ENCODE measurements around the gene CHAF1A.

CHAF1A gene

DNA sequence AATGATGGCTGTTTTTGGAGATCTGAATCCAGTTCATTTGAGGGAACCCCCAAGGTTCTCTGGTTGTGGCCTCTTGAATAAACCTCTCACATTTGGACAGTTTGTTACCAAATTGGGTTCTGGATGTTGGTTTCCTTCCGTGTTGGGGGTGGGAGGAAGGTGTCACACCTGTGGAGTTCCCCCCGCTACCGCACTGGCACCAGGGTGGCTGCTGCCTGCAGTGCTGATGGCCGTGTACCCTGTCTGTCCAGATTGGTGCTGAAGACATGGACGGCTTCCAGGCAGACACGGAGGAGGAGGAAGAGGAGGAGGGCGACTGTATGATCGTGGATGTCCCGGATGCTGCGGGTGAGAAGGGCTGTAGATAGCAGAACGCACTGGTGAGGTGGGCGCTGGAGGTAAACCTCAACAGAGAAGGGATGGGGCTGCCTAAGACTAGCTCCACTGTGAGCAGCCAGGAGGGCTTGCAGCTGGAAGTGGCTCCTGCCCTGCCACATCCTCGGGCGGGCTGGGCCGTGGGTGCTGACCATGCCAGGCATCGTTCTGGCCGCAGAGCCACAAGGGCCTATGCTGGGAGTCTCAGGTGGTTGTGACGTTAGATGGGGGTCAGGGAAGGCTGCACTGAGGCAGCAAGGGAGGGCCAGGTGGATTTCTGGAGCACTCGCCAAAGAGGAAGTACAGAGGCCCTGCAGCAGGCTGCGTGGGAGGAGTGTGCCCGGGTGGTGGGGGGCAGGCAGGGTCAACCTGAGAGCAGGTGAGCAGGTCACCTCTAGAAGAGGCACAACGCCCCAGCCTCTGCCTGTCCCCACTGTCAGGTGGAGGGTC, 39.8 kb downstream of the CHAF1A start:
- DNase-seq = no peak

DNA sequence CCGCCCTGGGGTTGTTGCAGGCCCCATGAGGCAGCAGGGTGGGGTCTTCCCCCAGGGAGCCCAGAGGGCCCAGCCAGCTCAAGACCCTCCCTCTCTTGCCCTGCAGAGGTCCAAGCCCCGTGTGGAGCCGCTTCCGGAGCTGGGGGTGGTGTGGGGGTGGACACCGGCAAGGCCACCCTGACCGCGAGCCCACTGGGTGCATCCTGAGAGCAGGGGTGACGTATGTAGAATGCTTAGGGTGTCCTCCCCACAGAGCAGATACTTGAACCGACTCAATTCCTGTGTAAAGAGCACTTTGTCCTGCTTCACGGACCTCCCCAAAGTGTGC, 40.3 kb downstream of the CHAF1A start:
- DNase-seq = no peak

DNA sequence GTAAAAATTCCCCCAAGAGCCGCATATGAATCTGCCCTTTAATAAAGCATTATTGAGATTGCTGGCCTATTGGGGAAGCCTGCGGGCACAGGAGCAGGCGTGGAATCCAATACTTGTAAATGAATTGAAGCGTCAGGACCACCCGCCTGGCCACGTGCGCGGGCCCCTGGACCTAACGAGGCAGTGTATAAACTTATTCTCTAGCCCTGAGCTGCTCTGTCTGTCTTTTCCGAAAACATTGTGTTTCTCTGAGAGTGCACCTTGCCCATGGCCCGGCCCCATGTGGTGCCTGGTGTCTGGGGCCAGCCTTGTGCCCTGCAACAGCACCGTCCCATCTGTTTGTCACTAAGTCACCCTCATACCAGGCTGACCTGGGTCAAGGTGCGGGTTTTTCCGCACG, 40.7 kb downstream of the CHAF1A start:
- no peak for DNase-seq

DNA sequence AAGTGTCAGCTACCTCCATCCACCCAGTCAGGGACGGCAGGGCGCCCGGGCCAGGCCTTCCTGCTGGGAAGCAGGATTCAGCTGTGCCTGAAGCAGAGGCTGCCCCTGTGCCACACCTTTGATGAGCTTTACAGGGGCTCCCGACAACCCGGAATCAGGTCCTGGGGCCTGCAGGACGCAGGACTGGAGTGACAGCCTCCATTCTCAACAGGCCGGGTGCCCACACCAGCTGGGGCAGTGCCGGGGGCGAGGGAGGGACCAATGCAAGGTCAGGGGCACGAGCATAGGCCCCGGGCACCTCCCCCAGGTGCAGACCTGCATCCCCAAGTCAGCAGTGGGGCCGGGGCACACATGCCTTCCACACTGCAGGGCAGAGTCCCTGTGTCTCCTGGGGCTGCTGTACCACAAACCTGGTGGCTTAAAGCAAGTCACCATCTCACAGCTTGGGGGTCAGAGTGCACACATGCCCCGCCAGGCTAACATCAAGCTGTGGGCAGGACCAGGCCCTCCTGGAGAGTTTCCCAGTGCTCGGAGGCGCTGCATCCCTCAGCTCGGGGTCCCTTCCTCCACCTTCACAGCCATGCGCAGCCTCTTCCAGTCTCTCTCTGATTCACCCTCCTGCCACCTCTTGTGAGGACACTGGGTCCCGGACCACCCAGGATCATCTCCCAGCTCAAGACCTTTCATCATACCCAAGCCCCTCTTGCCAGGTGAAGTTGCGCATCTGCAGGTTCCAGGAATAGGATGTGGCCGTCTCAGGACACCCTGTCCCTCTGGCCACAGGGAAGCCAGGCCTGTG, 41.7 kb downstream of the CHAF1A start:
- DNase-seq = no peak

DNA sequence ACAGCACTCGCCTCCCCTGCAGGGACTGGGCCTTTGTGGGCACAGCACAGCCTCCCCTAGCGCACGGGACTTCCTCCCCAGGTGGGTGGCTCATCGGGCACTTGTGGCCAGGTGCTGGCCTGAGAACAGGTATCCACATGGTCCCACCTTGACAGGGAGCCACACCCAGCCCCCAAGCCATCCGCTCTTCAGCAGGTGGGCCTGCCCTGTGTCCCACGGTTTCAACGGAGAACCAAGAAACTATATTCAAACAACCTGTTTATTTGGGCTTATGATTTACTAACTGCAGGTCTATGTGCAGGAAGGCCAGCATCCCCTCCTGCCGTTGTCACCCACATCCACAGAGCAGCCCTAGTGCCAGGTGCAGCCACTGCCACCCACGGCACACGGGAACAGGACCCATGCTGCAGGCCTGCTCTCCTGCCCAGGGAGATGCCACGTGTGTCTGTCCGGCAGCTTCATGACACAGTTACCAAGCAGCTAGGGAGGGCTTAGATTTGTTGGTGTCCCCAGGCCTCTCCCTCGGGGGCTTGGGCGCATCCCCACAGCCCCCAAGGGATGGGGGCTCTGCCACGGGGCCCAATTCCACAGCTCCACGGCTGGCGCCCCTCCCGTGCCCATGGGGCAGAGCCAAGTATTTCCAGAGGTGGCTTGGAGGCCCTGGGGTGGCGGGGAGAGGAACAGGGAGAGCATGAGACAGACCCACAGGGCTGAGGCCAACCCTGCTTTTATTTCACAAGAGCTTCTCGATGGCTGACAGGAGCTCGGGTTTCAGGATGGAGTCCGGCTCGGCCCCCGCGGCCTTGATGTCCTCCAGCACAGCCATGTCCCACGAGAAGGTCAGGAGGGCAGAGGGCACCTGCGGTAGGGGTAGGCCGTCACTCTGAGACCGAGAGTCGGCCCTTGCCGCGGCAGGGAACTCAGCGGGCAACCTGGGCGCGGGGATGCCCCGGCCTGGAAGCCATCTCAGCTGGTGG, 42.6 kb downstream of the CHAF1A start:
- no peak for DNase-seq

DNA sequence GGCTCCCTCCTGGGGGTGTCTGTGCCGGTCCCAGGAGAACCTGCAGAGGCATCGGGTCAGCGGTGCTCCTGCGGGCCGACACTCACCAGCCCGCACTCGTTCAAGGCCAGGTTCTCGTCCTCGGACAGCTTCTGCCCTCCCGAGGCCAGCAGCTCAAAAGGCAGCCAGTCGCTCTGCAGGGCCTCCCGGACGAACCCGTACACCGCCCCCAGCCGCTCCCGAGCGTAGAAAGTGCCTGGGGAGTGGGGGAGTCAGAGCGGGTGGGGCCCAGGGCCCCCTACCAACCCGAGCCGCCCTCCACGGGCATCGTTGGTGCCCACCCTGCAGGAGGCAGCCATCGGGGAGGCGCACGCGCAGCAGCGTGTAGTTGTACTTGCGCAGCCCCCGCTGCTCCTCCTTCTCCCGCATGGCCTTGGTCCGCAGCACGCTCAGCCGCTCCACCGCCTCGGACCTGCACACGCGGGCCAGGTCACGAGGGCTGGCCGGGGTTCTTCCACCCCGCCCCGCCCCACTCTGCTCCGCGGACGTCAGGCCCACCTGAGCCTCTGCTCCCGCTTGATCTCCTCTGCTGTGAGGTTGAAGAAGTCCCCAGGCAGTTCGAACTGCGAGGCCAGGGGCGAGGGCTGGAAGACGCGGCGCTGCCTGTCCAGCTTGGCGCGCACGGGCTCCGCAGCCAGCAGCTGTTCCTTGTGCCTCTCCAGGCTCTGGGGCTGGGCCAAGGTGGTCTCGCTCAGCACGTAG, 43.7 kb downstream of the CHAF1A start:
- no peak for DNase-seq

DNA sequence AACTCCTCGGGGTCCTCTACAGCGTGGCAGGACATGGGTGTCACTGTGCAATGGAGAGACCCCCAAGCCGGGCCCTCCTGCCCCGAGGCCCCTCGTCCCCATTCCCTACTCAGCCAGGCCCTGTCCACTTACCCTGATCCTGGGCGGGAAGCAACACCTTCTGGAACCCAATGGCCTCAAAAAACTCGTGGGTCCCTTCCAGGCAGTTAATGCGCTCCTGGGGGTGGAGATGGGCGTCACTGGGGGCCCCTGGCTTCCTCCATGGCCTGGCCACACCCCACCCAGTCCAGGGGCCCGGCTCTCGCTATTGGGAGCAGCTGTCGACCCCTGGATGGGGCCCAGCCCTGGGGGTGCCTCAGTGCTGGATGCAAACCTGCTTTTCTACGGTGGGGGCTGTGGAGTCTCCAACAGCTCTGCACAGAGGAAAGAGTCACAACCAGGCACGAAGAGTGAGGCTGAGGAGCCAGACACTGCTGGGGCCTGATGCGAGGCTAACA, 44.3 kb downstream of the CHAF1A start:
- no peak for DNase-seq

DNA sequence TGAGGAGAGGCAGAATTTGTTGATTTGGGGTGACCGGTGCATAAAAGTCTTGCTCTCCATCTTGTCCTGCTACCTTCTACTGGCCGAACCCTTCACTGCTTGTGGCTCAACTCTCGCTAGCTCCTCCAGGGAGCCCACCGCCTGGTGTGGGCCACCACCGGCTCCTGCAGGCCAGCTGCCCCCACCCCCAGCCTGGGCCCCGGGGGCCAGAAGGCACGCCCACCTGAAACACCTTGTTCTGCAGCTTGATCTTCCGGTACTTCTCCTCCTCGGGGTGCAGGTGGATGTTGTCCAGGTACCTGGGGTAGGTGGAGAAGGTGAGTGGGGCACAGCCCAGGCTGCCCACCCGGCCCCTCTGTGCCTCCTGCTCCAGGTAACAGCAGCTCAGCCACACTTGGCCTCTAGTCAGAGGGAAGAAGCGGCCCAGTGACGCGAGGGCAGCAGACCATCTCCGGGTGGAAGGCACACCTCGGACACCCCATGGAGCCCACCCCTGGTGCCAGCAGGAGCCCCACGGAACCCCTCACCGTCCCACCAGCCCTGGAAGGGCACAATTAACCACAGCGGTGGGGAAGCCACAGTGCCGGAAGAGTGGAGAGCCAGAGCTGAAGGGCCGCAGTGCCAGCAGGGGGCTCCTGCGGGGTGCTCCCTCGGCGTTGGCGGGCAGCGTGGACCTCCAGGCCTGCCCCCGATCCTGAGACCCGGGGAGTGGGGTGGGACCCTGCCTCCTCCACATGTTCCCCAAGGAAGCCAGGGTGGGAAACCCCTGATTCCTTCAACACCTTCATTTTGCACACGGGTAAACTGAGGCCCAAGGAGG, 45.1 kb downstream of the CHAF1A start:
- no peak for DNase-seq

DNA sequence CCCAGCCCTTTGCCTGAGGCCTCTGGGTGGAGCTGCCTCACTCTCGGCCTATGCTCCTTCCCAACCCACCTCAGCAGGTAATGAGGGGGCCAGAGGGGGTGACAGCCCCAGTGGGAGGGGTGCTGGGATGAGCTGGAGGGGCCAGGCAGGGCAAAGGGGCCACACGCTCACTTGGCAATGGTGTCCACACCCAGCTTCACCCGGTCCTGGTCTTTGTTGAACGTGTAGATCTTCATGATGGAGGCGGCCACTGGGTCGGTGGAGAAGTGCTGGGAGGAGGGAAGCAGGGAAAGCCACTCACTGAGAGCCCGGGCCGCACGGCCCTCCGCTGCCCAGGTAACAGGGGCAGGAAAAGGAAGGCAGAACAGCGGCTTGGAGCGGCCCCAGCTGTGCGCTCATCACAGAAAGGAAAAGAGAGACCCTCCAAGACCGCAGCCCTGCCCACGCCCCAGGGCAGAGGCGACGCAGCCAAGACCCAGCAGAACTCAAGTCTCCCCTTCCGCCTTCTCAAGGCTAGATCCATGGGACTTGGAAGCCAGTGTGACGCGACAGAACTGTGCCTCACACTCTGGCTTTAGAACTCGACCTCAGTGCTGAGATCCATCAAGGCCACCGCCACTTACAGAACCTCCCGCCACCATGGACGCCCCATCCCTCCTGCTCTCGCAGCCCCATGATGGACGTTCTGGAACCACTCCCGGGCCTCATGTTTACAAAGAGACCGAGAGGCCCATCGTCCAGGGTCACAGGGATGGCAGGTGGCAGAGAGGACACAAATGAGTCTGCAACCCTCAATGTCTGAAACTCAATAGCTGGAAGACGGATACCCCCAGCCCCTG, 45.9 kb downstream of the CHAF1A start:
- DNase-seq = no peak

DNA sequence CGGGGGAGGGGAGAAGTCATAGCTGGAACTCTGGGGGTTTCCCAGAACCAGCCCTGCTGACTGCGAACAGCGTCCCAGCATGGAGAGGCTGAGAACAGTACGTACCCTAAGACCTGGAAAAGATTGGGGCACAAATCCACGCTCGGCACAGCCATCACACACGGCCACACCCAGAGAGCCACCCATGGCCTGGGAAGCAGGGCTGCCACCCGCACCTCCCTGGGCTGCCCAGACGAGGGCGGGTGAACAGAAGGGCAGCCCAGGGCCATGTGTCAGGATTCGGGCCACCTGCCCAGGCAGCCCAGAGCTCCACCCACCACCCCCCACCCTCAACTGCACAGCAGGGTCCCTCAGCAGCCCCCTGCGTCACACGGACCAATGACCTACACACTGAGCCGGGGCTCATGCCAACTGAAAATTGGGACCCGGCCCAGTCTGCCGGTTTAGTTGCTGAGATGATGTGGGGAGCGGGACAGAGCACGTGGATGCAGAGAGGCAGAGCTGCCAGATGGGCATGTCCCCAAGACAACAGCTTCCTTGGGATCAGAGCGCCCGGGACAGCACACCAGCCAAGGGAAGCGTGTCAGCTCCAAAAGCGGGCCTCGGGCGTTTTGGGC, 46.7 kb downstream of the CHAF1A start:
- peak; percentile 67 for DNase-seq

DNA sequence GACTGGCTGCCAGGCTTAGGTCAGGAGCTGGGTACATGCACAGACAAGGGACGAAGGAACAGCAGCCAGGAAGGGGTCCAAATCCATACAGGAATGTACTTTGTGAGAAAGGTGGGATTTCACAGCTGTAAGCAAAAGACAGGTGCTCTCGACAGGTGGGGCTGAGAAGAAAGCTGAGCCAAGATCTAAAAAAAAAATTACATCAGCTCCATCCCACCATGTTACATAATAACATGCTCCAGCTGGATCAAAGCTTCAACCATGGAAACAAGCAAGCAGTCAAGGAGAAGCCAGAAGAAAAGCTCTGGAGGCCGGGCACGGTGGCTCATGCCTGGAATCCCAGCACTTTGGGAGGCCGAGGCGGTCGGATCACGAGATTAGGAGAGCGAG, 47.2 kb downstream of the CHAF1A start:
- no peak for DNase-seq

DNA sequence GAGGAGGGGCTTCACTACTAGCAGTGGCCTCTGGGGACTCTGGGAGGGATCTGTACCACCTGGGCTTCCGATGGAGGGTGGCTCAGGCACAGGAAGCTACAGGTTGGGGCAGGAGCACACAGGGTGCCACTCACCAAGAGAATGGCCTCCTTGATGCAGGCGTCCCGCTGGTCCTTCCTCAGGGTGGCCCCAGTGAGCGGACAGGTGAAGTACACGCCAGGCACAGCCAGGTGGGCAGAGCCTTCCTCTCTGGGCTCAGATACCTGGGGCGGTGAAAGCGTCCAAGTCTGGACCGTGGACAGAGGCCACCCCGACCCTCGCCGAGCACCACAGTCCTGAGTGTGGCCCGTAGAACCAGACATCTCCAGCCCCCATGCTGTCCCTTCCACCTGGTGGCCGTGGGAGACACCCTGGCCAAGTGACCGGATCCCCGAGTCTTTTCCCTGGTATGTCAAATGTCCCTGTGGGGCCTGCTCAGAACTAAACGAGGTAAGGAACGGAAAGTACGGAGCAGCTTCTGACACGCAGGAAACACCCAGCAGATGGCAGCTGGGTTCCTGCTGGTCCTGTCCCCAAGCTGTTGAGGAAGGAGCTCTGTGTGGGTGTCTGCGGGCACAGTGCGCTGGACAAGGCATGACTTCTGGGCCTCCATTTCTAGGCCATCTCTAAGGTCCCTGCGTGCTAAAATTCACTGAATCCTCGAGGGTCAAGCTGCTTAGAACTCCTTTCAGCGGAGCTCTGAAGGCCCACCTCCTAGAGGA, 50.0 kb downstream of the CHAF1A start:
- DNase-seq = peak; percentile 17

DNA sequence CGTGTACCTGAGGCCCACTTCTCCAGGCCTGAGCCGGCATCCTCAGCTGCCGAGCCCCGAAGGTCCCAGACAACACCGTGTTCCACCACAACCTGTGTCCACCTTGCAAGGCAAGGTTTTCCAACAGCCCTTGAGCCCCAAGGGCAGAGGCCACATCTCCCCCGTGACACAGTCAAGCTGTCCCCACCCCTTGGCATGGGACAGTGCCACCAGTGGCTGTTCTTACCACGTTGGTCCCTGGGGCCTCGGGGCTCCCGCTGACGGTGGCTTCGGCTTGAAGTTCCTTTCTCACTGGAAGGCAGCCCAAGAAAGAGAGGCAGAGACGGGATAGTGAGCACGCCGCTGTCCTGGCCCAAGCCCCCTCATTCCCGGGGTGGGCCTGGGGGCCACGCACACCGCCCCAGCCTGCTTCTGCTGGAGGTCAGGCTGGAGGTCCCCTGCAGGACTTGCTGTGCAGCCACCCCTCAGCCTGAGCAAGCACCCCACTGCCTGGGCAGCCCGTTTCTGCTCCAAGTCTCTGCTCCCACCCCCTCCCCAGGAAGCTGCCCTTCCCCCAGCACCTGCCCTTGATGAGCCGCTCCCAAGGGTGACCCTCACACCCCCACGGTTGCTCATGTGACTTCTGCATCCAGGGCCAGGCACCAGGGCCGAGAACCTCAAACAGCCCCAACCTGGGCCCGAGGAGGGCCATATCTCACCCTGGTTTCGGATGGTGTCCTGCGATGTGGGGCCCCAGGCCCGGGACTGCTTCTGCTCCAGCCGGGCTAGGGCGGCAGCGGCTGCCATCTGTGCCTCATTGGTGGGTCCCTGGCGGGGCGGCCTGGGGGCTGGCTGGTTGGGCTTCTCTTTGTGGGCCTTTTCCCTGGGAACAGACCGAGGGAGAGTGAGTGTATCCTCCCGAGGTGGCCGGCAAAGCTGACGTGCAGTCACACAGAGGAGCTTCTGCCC, 51.1 kb downstream of the CHAF1A start:
- no peak for DNase-seq

DNA sequence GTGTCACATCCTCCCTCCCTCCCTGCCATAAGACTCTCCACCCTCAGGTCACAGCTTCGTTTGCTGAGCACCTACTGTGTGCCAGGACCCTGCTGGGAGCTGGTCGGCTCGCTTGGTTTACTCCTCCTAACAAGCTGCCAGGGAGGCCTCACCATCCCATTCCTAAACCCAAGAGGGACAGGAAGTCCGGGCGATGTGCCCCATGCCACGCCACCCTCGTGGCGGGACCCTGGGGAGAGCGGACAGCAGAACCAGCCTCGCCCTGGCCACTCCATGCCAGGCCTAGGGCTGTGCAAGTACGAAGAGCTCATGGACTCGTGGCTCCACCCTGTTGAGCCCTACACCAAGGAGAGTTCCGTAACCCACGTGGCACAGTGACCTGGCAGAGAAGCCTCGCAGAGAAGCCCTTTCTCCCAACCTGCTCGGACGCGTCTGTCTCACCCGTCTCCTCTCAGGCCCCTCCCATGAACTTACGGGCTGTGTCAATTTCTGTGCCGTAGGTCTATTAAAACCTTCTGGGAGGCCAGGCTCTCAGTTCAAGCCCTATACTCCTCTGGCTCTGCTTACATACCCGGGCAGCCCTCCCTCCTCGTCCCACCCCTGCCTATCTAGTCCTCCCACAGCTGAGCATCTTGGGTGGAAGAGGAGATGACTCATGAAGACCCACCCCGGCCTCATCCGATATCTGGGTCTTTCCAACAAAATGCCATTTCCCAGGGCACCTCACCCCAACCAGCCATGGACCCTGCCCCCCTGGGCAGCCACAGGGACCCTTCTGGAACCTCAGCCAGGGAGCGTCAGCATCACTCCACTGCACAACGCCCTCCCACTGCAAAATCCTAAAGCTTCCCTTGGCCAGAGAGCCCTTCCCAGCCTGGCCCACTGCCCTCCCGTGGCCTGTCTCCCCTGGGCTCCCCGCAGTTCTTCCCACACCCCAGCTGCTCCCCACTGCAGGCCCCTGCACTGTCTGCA, 52.6 kb downstream of the CHAF1A start:
- DNase-seq = peak; percentile 73

DNA sequence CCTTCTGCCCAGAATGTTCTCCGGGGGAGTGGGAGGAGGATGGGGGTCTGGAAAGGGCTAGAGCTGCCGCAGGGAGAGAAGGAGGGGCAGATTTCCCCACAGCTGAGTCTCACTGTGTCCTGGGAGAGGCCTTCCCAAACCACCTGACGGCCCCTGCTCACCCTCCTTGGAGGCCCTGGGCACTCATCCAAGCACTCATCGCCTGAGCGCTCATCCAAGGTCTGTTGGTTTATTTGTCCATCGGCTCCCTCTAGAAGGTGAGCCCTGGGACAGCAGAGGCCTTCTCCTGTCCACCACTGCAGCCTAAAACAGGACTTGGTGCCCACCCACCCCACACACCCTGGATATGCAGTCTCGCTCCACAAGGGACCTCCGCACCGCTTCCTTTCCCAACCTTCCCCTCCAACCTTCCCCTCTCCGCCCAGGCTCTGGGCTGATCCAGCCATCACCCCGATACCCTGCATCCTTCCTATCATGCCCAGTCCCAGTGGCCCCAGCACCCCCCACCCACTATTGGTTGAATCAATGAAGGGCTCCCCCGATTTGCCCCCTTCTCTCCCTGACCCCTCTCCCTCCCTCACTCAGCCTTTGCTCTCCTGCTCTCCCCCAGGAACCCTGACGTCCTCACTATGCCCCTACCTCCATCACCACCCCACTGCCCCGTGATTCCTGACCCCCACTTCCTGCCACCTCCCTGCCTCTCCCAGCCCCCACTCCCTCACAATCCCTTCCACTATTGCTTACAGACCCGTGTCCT, 53.5 kb downstream of the CHAF1A start:
- DNase-seq = peak; percentile 70

DNA sequence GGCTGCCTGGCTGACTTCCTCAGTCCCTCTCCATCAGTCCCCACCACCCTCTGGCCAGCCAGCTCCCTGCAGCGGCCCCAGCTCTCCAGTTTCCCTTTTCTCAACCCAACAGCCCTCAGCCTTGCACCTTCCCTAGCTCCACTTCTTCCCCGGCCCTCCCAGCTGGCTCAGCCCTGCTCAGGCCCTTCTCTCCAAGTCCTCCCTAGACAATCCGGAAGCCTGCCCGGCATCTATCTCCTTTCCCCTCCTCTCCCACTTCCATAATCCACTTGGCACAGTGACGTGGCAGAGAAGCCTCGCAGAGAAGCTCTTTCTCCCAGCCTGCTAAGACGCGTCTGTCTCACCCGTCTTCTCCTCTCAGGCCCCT, 54.0 kb downstream of the CHAF1A start:
- DNase-seq = peak; percentile 68

Measured in left hindlimb (tissue), 1 donor.